Omental fat pad (tissue), 4 donors: ENCODE results near the gene FAM174B. TPM values are rescaled to one million over a fixed set of nuclear protein-coding genes. Genes with fewer than 3 reads are reported as not detected.

Source experiments
- ATAC-seq: fragments of 150-250 bp; one replicate; pipeline ENCODE4 v1.9.1; 2016; ENCODE audit warnings: mild to moderate bottlenecking, moderate library complexity; ENCODE audit not compliant: low FRiP score
- DNase-seq: peaks from one replicate; pipeline ENCODE4 v3.0.0-alpha.2; 2019; ENCODE audit warnings: low spot score
- total RNA-seq, 4 donors: library from RNA; depleted of rRNA; stranded (reverse); fragments of >200 nt; gene quantifications; one replicate each; pipeline ENCODE4 v1.1.0, GENCODE V29; 2016
- TF ChIP-seq, protein P1 (sequence below), 3 donors: fragments of 450-650 bp; IDR thresholded peaks; one replicate each; pipeline ENCODE4 v1.5.1; 2016 to 2017; ENCODE audit warnings: antibody characterized with exemption in 3 of 3, mild to moderate bottlenecking in 3 of 3, moderate library complexity in 2 of 3

FAM174B gene
- total RNA-seq, 4 donors from 2014 or later: 3.1 to 17.0 (median 11.1) TPM

DNA sequence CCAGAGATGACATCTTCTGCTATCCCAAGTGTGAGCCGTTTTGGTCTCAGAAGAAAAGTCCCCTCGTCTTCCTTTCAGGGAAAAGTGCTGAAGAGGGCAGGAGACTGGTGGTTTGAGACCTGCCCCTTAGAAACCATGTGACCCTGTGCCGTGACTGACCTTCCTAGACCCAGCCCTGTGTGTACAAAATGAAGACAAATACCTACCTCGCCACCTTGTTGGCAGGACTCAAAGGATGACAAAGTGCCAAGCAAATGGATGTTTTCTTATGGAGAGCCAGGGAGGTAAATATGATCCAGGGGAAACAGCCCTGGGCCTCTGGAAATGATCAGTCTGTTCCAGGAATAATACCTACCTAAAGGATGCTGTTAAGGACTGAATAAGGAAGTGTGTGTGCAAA, 41.3 kb downstream of the FAM174B start:
- DNase-seq: no peak
- TF ChIP-seq, protein P1, sequence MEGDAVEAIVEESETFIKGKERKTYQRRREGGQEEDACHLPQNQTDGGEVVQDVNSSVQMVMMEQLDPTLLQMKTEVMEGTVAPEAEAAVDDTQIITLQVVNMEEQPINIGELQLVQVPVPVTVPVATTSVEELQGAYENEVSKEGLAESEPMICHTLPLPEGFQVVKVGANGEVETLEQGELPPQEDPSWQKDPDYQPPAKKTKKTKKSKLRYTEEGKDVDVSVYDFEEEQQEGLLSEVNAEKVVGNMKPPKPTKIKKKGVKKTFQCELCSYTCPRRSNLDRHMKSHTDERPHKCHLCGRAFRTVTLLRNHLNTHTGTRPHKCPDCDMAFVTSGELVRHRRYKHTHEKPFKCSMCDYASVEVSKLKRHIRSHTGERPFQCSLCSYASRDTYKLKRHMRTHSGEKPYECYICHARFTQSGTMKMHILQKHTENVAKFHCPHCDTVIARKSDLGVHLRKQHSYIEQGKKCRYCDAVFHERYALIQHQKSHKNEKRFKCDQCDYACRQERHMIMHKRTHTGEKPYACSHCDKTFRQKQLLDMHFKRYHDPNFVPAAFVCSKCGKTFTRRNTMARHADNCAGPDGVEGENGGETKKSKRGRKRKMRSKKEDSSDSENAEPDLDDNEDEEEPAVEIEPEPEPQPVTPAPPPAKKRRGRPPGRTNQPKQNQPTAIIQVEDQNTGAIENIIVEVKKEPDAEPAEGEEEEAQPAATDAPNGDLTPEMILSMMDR (IDR thresholded peaks at IDR 0.05): no peak
- no peak for ATAC-seq

- DNase-seq: no peak
- ATAC-seq: no peak
- TF ChIP-seq, protein P1 (IDR thresholded peaks at IDR 0.05): no peak
These were observed 41.7 kb downstream of the FAM174B start for GRCh38 chr15:92613841-92614240.

DNA sequence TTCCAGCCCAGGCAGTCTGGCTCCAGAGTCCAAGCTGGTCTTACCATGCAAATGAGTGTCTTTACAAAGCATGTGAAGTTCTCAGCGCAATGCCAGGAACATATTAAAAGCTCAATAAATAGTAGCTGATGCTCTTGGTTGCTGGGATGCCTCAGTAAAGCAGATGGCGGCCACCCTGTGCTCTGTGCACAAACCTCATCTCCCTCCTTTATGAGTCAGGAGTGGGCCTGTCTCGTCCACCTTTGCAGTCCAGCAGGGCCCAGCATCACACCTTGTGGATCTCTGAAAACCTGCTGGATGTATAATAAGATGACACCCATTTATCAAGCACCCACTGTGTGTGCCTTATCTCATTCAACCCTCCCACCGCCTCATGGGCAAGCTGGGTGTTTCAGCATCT, 42.7 kb downstream of the FAM174B start:
- DNase-seq (no peak), ATAC-seq (no peak)
- TF ChIP-seq, protein P1 (IDR thresholded peaks at IDR 0.05): no peak

GRCh38 chr15:92611995-92612745, 43.4 kb downstream of the FAM174B start:
- TF ChIP-seq, protein P1 (IDR thresholded peaks at IDR 0.05): no peak
- no peak for DNase-seq
- no peak for ATAC-seq

DNA sequence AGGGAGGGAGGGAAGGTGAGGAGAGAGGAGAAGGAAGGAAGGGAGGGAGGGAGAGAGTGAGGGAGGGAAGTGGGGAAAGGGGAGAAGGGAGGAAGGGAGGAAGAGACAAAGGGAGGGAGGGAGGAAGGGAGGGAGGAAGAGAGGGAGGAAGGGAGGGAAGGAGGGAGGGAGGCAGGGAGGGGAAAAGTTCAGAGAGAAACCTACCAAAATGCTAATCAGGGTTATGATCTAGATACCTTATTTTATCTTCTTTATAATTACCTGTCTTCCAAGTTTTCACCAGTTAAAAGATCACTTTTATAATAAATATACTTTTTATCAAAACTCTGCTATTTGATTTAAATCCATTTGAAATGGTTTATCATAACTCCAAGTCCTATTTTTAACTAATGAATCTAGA, 44.4 kb downstream of the FAM174B start:
- ATAC-seq (no peak), DNase-seq (no peak)
- TF ChIP-seq, protein P1 (IDR thresholded peaks at IDR 0.05): no peak

DNA sequence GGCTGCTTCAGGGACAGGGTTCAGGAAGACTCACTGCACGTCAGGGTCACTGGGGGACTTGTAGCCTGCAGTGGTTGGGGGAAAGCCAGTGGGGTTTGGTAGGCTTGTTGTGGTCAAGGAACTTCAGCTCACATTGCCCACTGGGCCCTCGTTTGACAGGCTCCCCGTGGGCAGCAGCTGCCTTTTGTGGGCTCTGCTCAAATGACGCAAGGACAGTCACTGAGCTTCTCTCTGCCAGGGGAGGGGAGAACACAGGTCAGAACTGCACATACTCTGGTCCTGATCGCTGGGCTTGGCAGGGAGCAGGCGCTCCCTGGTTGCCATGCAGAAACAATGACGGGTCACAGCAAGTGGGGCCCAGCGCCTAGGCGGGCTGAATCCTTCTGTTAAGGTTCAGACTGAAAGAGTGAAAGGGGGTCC, 45.5 kb downstream of the FAM174B start:
- ATAC-seq (no peak), DNase-seq (no peak)
- TF ChIP-seq, protein P1 (IDR thresholded peaks at IDR 0.05): no peak
